Fibroblast of skin of right quadriceps (primary cell): ENCODE data around the gene DYNLT2.
"Not testable (repeated sequence)": the region's sequence is repeated elsewhere in the genome, so short reads cannot be mapped to it uniquely, and the experiment has no call there.

Experiments used
- DNase-seq: peaks from one replicate; pipeline ENCODE4 v3.0.0-alpha.2; 2013

The DYNLT2 gene

GRCh38 chr6:169726963-169727362 lies 24.4 kb downstream of the DYNLT2 start:
- DNase-seq = no peak

GRCh38 chr6:169726049-169726400 lies 25.3 kb downstream of the DYNLT2 start:
- DNase-seq = no peak

- peak; percentile 17 for DNase-seq
Observed at GRCh38 chr6:169725125-169726048, 26.0 kb downstream of the DYNLT2 start.

- peak; percentile 39 for DNase-seq
Observed at GRCh38 chr6:169724494-169725124, 26.8 kb downstream of the DYNLT2 start, which contains the start of gene PHF10. PHF10 (minus strand) TSS chr6:169724500; CDS start chr6:169723931, 569 bp downstream.

- DNase-seq = peak; percentile 18
Observed at GRCh38 chr6:169723991-169724493, 27.3 kb downstream of the DYNLT2 start.

GRCh38 chr6:169723200-169723909 lies 28.0 kb downstream of the DYNLT2 start:
- peak; percentile 62 for DNase-seq

- peak; percentile 63 for DNase-seq
Observed at GRCh38 chr6:169722362-169723199, 28.8 kb downstream of the DYNLT2 start.

- DNase-seq = no peak
Observed at GRCh38 chr6:169720207-169720855, 31.0 kb downstream of the DYNLT2 start.

GRCh38 chr6:169719117-169719516 lies 32.3 kb downstream of the DYNLT2 start:
- no peak for DNase-seq

- DNase-seq = no peak
Observed at GRCh38 chr6:169714595-169714994, 36.8 kb downstream of the DYNLT2 start.

- DNase-seq = no peak
Observed at GRCh38 chr6:169714178-169714577, 37.2 kb downstream of the DYNLT2 start.

GRCh38 chr6:169710009-169710408 lies 41.4 kb downstream of the DYNLT2 start:
- no peak for DNase-seq

- no peak for DNase-seq
Observed at GRCh38 chr6:169709293-169709692, 42.1 kb downstream of the DYNLT2 start.

GRCh38 chr6:169707772-169708171 lies 43.6 kb downstream of the DYNLT2 start:
- DNase-seq = no peak

GRCh38 chr6:169702840-169703246 lies 48.5 kb downstream of the DYNLT2 start:
- no peak for DNase-seq

GRCh38 chr6:169701954-169702839 lies 49.2 kb downstream of the DYNLT2 start, which contains the start of the genes C6orf120 and WDR27:
C6orf120 (plus strand) TSS chr6:169702126; CDS start chr6:169702460, 334 bp downstream.
WDR27 (minus strand) TSS chr6:169702029; CDS start chr6:169689005, 13,024 bp downstream.
- peak; percentile 95 for DNase-seq

- no peak for DNase-seq
Observed at GRCh38 chr6:169701311-169701953, 49.9 kb downstream of the DYNLT2 start.

- DNase-seq = peak; percentile 69
Observed at GRCh38 chr6:169700296-169700695, 51.1 kb downstream of the DYNLT2 start.

GRCh38 chr6:169697115-169697514 lies 54.3 kb downstream of the DYNLT2 start:
- not testable (repeated sequence) for DNase-seq

- no peak for DNase-seq
Observed at GRCh38 chr6:169695131-169695530, 56.2 kb downstream of the DYNLT2 start.
